GM23338 (cell line): ENCODE data around the gene KNTC1. TPM values are rescaled to one million over a fixed set of nuclear protein-coding genes. Genes with fewer than 3 reads are reported as not detected.

Experiments used
- ATAC-seq: fragments of 200-7000 bp; cut with Tn5 transposase; 3 replicates; pipeline ENCODE4 v1.9.1; 2020
- DNase-seq: peaks from one replicate; pipeline ENCODE4 v3.0.0-alpha.2; 2015; ENCODE audit warnings: low spot score
- H2AFZ ChIP-seq: fragments of 200-600 bp; sonication (generic); 2 replicates; pipeline ENCODE4 v1.8.0; 2016; ENCODE audit warnings: antibody characterized with exemption, mild to moderate bottlenecking, moderate library complexity
- H3F3A ChIP-seq: fragments of 200-600 bp; sonication (generic); replicated peaks from 2 replicates; pipeline ENCODE4 v1.8.0; 2017; ENCODE audit warnings: antibody characterized with exemption, mixed run types, low read depth
- H3K27ac ChIP-seq: fragments of 200-600 bp; sonication (generic); 2 replicates; pipeline ENCODE4 v1.6.1; 2016; ENCODE audit warnings: low read depth
- H3K27me3 ChIP-seq: fragments of 200-600 bp; sonication (generic); 2 replicates; pipeline ENCODE4 v1.8.0; 2016; ENCODE audit warnings: mild to moderate bottlenecking, mixed run types, moderate library complexity; ENCODE audit not compliant: insufficient read depth
- H3K36me3 ChIP-seq: fragments of 200-600 bp; sonication (generic); 2 replicates; pipeline ENCODE4 v1.8.0; 2016; ENCODE audit warnings: mild to moderate bottlenecking; ENCODE audit not compliant: insufficient read depth
- H3K4me1 ChIP-seq: fragments of 200-600 bp; sonication (generic); 2 replicates; pipeline ENCODE4 v1.8.0; 2016; ENCODE audit warnings: mild to moderate bottlenecking, moderate library complexity; ENCODE audit not compliant: insufficient read depth
- H3K4me2 ChIP-seq: fragments of 200-600 bp; sonication (generic); 2 replicates; pipeline ENCODE4 v1.7.1; 2017; ENCODE audit warnings: mixed run types
- H3K4me3 ChIP-seq: fragments of 200-600 bp; sonication (generic); 2 replicates; pipeline ENCODE4 v1.6.1; 2016; ENCODE audit warnings: mixed run types
- H3K79me2 ChIP-seq: fragments of 200-600 bp; sonication (generic); replicated peaks from 2 replicates; pipeline ENCODE4 v1.8.0; 2017; ENCODE audit warnings: mild to moderate bottlenecking; ENCODE audit not compliant: insufficient read depth
- H3K9me2 ChIP-seq: fragments of 200-600 bp; sonication (generic); 2 replicates; pipeline ENCODE4 v1.8.0; 2017; ENCODE audit not compliant: insufficient read depth
- H4K20me1 ChIP-seq: fragments of 200-600 bp; sonication (generic); replicated peaks from 2 replicates; pipeline ENCODE4 v1.8.0; 2017; ENCODE audit warnings: mild to moderate bottlenecking; ENCODE audit not compliant: insufficient read depth
- H3K27ac Mint-ChIP-seq: 2 replicates; pipeline ENCODE4 v1.8.0; 2020; ENCODE audit warnings: inconsistent platforms, mild to moderate bottlenecking, moderate library complexity, mixed read lengths
- H3K27me3 Mint-ChIP-seq: 3 replicates; pipeline ENCODE4 v1.8.0; 2022; ENCODE audit warnings: low read depth, mild to moderate bottlenecking, moderate library complexity, mixed read lengths, inconsistent platforms; ENCODE audit not compliant: insufficient read depth, poor library complexity
- H3K36me3 Mint-ChIP-seq: 3 replicates; pipeline ENCODE4 v1.8.0; 2021; ENCODE audit warnings: low read depth, mild to moderate bottlenecking, inconsistent platforms, moderate library complexity, mixed read lengths
- H3K4me1 Mint-ChIP-seq: 3 replicates; pipeline ENCODE4 v1.8.0; 2020; ENCODE audit warnings: mild to moderate bottlenecking, inconsistent platforms, mixed read lengths
- H3K4me3 Mint-ChIP-seq: 3 replicates; pipeline ENCODE4 v1.8.0; 2021; ENCODE audit warnings: moderate library complexity, mild to moderate bottlenecking, inconsistent platforms, mixed read lengths
- H3K9me3 Mint-ChIP-seq: 3 replicates; pipeline ENCODE4 v1.8.0; 2020; ENCODE audit warnings: moderate library complexity, mild to moderate bottlenecking, inconsistent platforms, mixed read lengths
- CREB1 ChIP-seq: fragments of 250-450 bp; sonication (Bioruptor Pico); IDR thresholded peaks from 2 replicates; pipeline ENCODE4 v1.5.0; 2020; ENCODE audit warnings: low read depth, mild to moderate bottlenecking, moderate library complexity
- EZH2phosphoT487 ChIP-seq: fragments of 200-600 bp; sonication (generic); IDR thresholded peaks from one replicate; pipeline ENCODE4 v1.8.1; 2018; ENCODE audit warnings: antibody characterized with exemption; ENCODE audit not compliant: unreplicated experiment
- ZNF331 ChIP-seq: fragments of 250-450 bp; sonication (Bioruptor Pico); IDR thresholded peaks from 2 replicates; pipeline ENCODE4 v1.5.0; 2020; ENCODE audit warnings: low read depth, mild to moderate bottlenecking, moderate library complexity
- polyA plus RNA-seq: library from polyadenylated mRNA; unstranded; fragments of >200 nt; fragmentation: Nextera tagmentation; extraction: Ambion mirVana; gene quantifications from 2 replicates; pipeline ENCODE4 v1.2.1, GENCODE V29; 2016
- total RNA-seq: library from RNA; depleted of rRNA; stranded (reverse); fragments of >200 nt; shearing (Covaris generic); gene quantifications from 2 replicates; pipeline ENCODE4 v1.2.3, GENCODE V29; 2014
- TF ChIP-seq, protein P1 (sequence below): IDR thresholded peaks from one replicate; pipeline ENCODE4 v1.6.1; 2018; ENCODE audit warnings: antibody characterized with exemption; ENCODE audit not compliant: unreplicated experiment
- TF ChIP-seq, protein P2 (sequence below): fragments of 250-450 bp; sonication (Bioruptor Pico); IDR thresholded peaks from 2 replicates; pipeline ENCODE4 v1.5.0; 2020; ENCODE audit warnings: mild to moderate bottlenecking, moderate library complexity

Gene KNTC1
- total and polyA plus RNA-seq, 2 experiments from 2014 or later, result 55.2 to 98.0 TPM

DNA sequence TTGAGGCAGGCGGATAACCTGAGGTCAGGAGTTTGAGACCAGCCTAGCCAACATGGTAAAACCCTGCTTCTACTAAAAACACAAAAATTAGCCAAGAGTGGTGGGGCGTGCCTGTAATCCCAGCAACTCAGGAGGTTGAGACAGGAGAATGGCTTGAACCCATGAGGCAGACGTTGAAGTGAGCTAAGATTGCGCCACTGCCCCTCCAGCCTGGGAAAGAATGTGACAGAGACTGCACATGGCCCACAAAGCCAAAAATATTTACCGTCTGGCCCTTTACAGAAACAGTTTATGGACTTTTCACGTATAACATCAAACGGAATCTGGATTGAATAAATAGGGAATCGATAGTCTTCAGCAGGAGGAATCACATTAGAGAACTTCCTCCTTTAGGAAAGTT is 3.8 kb upstream of the KNTC1 start:
- Histone ChIP-seq H4K20me1 (peaks cover 38% of the 10 kb centered on the region), H3K36me3 (peaks cover 53% of the 10 kb centered on the region), H3K79me2 (peaks cover 91% of the 10 kb centered on the region), H3K27me3 (no peaks in the 10 kb centered on the region), H2AFZ (no peak overlapping the region), H3K9me2 (no peaks in the 10 kb centered on the region), H3K4me3 (peak overlapping the region; percentile 98), H3K27ac (peak overlapping the region; percentile 59; the same call in 1 of the 2 replicates), H3K4me2 (peak overlapping the region; percentile 93), H3K4me1 (peaks cover 22% of the 10 kb centered on the region), H3F3A (no peaks in the 10 kb centered on the region)
- DNase-seq (no peak), ATAC-seq (no peak)
- peaks cover 2% of the 10 kb centered on the region for H3K27me3 Mint-ChIP-seq
- H3K9me3 Mint-ChIP-seq, result no peaks in the 10 kb centered on the region
- peaks cover 68% of the 10 kb centered on the region for H3K36me3 Mint-ChIP-seq
- H3K27ac Mint-ChIP-seq, result peak overlapping the region; percentile 43
- H3K4me1 Mint-ChIP-seq, result peaks cover 15% of the 10 kb centered on the region
- TF ChIP-seq ZNF331 (no peak), EZH2phosphoT487 (no peak), CREB1 (CRISPR knock-in tag) (no peak)
- TF ChIP-seq, protein P1, sequence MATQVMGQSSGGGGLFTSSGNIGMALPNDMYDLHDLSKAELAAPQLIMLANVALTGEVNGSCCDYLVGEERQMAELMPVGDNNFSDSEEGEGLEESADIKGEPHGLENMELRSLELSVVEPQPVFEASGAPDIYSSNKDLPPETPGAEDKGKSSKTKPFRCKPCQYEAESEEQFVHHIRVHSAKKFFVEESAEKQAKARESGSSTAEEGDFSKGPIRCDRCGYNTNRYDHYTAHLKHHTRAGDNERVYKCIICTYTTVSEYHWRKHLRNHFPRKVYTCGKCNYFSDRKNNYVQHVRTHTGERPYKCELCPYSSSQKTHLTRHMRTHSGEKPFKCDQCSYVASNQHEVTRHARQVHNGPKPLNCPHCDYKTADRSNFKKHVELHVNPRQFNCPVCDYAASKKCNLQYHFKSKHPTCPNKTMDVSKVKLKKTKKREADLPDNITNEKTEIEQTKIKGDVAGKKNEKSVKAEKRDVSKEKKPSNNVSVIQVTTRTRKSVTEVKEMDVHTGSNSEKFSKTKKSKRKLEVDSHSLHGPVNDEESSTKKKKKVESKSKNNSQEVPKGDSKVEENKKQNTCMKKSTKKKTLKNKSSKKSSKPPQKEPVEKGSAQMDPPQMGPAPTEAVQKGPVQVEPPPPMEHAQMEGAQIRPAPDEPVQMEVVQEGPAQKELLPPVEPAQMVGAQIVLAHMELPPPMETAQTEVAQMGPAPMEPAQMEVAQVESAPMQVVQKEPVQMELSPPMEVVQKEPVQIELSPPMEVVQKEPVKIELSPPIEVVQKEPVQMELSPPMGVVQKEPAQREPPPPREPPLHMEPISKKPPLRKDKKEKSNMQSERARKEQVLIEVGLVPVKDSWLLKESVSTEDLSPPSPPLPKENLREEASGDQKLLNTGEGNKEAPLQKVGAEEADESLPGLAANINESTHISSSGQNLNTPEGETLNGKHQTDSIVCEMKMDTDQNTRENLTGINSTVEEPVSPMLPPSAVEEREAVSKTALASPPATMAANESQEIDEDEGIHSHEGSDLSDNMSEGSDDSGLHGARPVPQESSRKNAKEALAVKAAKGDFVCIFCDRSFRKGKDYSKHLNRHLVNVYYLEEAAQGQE, result no peak
- TF ChIP-seq, protein P2, sequence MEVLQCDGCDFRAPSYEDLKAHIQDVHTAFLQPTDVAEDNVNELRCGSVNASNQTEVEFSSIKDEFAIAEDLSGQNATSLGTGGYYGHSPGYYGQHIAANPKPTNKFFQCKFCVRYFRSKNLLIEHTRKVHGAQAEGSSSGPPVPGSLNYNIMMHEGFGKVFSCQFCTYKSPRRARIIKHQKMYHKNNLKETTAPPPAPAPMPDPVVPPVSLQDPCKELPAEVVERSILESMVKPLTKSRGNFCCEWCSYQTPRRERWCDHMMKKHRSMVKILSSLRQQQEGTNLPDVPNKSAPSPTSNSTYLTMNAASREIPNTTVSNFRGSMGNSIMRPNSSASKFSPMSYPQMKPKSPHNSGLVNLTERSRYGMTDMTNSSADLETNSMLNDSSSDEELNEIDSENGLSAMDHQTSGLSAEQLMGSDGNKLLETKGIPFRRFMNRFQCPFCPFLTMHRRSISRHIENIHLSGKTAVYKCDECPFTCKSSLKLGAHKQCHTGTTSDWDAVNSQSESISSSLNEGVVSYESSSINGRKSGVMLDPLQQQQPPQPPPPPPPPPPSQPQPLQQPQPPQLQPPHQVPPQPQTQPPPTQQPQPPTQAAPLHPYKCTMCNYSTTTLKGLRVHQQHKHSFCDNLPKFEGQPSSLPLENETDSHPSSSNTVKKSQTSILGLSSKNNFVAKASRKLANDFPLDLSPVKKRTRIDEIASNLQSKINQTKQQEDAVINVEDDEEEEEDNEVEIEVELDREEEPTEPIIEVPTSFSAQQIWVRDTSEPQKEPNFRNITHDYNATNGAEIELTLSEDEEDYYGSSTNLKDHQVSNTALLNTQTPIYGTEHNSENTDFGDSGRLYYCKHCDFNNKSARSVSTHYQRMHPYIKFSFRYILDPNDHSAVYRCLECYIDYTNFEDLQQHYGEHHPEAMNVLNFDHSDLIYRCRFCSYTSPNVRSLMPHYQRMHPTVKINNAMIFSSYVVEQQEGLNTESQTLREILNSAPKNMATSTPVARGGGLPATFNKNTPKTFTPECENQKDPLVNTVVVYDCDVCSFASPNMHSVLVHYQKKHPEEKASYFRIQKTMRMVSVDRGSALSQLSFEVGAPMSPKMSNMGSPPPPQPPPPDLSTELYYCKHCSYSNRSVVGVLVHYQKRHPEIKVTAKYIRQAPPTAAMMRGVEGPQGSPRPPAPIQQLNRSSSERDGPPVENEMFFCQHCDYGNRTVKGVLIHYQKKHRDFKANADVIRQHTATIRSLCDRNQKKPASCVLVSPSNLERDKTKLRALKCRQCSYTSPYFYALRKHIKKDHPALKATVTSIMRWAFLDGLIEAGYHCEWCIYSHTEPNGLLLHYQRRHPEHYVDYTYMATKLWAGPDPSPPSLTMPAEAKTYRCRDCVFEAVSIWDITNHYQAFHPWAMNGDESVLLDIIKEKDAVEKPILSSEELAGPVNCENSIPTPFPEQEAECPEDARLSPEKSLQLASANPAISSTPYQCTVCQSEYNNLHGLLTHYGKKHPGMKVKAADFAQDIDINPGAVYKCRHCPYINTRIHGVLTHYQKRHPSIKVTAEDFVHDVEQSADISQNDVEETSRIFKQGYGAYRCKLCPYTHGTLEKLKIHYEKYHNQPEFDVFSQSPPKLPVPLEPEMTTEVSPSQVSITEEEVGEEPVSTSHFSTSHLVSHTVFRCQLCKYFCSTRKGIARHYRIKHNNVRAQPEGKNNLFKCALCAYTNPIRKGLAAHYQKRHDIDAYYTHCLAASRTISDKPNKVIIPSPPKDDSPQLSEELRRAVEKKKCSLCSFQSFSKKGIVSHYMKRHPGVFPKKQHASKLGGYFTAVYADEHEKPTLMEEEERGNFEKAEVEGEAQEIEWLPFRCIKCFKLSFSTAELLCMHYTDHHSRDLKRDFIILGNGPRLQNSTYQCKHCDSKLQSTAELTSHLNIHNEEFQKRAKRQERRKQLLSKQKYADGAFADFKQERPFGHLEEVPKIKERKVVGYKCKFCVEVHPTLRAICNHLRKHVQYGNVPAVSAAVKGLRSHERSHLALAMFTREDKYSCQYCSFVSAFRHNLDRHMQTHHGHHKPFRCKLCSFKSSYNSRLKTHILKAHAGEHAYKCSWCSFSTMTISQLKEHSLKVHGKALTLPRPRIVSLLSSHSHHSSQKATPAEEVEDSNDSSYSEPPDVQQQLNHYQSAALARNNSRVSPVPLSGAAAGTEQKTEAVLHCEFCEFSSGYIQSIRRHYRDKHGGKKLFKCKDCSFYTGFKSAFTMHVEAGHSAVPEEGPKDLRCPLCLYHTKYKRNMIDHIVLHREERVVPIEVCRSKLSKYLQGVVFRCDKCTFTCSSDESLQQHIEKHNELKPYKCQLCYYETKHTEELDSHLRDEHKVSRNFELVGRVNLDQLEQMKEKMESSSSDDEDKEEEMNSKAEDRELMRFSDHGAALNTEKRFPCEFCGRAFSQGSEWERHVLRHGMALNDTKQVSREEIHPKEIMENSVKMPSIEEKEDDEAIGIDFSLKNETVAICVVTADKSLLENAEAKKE, result no peak
- no peak overlapping the region; the same call in 1 of the 3 replicates for H3K4me3 Mint-ChIP-seq
